ENCODE results near the gene CYB5RL. TPM values are rescaled to one million over a fixed set of nuclear protein-coding genes. Genes with fewer than 3 reads are reported as not detected.

The CYB5RL gene
- total RNA-seq, 4 donors from 2014 or later: 2.2 to 4.7 (median 3.0) TPM

DNA sequence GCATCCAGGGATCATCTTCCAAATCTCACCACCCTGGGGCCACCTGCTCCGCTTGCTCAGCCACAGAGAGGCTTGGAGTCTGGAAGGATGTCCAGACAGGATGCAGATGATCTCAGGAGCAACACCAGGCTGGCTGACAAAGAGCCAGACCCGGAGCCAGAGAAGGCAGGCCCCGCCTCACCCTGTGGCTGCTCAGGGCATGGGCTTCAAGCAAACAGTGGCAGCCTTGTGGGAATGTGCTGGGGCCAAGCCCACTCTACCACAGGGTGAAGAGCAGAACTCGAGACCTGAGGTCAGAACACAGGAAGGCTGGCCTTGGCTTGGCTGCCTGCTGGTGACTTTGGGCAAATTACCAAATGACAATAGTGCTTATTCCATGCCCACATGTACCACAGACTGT lies 45.7 kb upstream of the CYB5RL start:
- H3K27me3 ChIP-seq: no peaks in the 10 kb centered on the region
- peaks cover 0 to 3% (median 0%) of the 10 kb centered on the region in 3 donors for H3K4me1 ChIP-seq
- no peak for DNase-seq
- intact Hi-C loops (cut with DNase I): no loop called here
- no peak overlapping the region for H3K4me3 ChIP-seq
- whole genome bisulfite sequencing, 2 donors: 100% methylated on average over 1 of the region's 4 CpGs; no CpG with 5 or more reads in 1 of the 2 donors
- no peaks in the 10 kb centered on the region for H3K9me3 ChIP-seq
- peaks cover 9 to 98% (median 18%) of the 10 kb centered on the region in 3 donors for H3K36me3 ChIP-seq
- no peak for TF ChIP-seq POLR2A (IDR thresholded peaks at IDR 0.05)
- TF ChIP-seq, protein P1, sequence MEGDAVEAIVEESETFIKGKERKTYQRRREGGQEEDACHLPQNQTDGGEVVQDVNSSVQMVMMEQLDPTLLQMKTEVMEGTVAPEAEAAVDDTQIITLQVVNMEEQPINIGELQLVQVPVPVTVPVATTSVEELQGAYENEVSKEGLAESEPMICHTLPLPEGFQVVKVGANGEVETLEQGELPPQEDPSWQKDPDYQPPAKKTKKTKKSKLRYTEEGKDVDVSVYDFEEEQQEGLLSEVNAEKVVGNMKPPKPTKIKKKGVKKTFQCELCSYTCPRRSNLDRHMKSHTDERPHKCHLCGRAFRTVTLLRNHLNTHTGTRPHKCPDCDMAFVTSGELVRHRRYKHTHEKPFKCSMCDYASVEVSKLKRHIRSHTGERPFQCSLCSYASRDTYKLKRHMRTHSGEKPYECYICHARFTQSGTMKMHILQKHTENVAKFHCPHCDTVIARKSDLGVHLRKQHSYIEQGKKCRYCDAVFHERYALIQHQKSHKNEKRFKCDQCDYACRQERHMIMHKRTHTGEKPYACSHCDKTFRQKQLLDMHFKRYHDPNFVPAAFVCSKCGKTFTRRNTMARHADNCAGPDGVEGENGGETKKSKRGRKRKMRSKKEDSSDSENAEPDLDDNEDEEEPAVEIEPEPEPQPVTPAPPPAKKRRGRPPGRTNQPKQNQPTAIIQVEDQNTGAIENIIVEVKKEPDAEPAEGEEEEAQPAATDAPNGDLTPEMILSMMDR (IDR thresholded peaks at IDR 0.05): no peak
- no peak overlapping the region for H3K27ac ChIP-seq

DNA sequence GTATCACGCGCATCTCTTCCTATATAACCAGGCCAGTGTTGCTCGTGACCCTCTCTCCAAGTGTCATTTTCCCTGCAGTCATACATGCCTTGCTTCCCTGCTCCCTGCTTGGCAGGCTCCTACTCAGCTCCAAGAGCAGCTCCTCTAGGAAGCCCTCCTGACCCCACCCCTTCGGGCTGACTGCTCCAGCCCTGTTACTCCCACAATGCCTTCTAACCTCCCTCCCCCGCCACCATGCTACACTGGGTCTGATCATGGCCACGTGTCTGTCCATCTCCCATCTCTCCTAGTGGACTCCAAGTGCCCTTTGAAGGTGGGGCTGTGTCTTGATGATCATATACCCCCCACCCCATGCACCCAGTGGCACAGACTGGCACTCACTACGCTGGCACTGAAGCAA lies 44.8 kb upstream of the CYB5RL start:
- DNase-seq: no peak
- H3K27ac ChIP-seq: no peak overlapping the region
- H3K4me1 ChIP-seq: no peaks in the 10 kb centered on the region
- WGBS, 2 donors: 91 to 92% methylated on average over 4 to 5 of the region's 7 CpGs
- H3K9me3 ChIP-seq: no peaks in the 10 kb centered on the region
- H3K4me3 ChIP-seq: no peak overlapping the region
- peaks cover 9 to 96% (median 18%) of the 10 kb centered on the region in 3 donors for H3K36me3 ChIP-seq
- no peak for TF ChIP-seq POLR2A (IDR thresholded peaks at IDR 0.05)
- TF ChIP-seq, protein P1 (IDR thresholded peaks at IDR 0.05): no peak
- no peaks in the 10 kb centered on the region for H3K27me3 ChIP-seq
- intact Hi-C loops (cut with DNase I): no loop called here

DNA sequence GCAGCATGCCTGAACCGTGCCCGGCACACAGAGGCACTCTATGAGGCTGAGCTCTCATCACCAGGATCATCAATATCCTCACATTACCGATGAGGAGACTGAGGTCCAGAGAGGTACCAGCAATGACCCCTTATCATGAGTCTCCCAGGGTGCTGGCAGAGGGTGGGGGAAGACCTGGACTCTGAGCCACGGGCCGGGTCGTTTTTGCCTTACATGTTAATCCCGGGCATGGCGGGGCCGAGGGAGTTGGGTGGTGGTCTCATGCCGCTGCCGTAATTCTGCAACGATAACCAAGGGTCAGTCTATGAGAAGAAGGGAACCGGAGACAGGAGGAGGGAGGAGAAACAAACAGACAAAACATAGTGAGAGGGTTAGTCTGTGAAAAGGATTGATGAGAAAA lies 43.2 kb upstream of the CYB5RL start:
- Histone ChIP-seq H3K4me3 (no peak overlapping the region), H3K27ac (no peak overlapping the region), H3K4me1 (no peaks in the 10 kb centered on the region), H3K36me3 (peaks cover 3 to 97% (median 15%) of the 10 kb centered on the region in 3 donors), H3K27me3 (no peaks in the 10 kb centered on the region), H3K9me3 (no peaks in the 10 kb centered on the region)
- TF ChIP-seq POLR2A (IDR thresholded peaks at IDR 0.05): no peak
- TF ChIP-seq, protein P1 (IDR thresholded peaks at IDR 0.05): no peak
- 86 to 92% methylated on average over 7 to 13 of the region's 13 CpGs for WGBS, 2 donors
- intact Hi-C loops (cut with DNase I): no loop called here
- no peak for DNase-seq

DNA sequence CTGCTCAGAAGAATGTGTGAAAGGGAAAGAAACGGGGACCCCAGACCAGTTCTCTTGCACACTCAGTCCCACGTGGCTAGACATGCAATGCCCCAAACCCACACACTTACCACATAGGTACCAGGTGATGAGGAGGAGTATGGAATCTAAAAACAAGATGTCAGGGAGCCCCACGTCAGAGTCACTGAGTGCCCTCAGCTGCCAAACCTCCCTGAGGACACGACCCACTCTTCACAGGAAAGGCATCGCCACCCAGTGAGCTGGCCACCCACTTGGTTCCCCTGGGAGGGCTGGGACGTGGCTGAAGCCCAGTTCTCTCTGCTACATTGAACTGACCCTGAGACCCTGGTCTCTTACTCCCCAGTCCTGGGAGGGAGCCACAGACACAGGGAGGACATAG lies 41.5 kb upstream of the CYB5RL start:
- DNase-seq: no peak
- Histone ChIP-seq H3K4me3 (no peak overlapping the region), H3K9me3 (no peaks in the 10 kb centered on the region), H3K4me1 (no peaks in the 10 kb centered on the region), H3K27me3 (no peaks in the 10 kb centered on the region), H3K27ac (no peak overlapping the region), H3K36me3 (peaks cover 7 to 97% (median 15%) of the 10 kb centered on the region in 3 donors)
- intact Hi-C loops (cut with DNase I): no loop called here
- 82 to 84% methylated on average over 3 to 6 of the region's 6 CpGs for WGBS, 2 donors
- TF ChIP-seq POLR2A (IDR thresholded peaks at IDR 0.05): no peak
- TF ChIP-seq, protein P1 (IDR thresholded peaks at IDR 0.05): no peak

DNA sequence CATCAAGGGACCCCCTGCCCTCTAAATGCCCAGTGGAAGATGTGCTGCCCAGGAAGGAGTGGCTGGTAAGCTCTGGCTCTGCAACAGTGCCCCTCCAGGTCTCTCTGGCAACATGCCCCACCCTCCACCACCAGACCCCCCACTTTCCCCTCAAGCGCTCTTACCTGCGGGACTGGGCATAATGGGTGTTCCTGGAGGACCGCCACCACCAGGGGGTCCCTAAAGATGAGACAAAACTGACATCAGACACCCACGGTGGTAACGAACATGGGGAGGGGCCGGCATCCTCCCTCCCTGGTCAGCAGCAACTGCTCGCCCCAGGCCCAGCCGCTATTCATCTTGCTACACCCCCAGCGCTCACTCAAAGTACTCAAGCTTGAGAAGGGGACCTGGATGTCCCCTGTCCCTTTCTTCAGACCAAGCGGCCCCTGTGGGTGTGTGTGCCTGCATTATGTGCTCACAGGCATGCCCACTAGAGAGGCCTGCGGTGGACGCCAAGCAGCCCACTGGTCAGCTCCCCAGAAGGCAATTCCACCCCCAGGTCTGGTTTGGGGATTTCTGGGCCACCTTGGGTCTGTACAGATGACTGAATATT lies 41.0 kb upstream of the CYB5RL start:
- Histone ChIP-seq H3K27ac (no peak overlapping the region), H3K4me3 (no peak overlapping the region), H3K4me1 (no peaks in the 10 kb centered on the region), H3K27me3 (no peaks in the 10 kb centered on the region), H3K36me3 (peaks cover 7 to 97% (median 13%) of the 10 kb centered on the region in 3 donors), H3K9me3 (no peaks in the 10 kb centered on the region)
- TF ChIP-seq, protein P1 (IDR thresholded peaks at IDR 0.05): no peak
- TF ChIP-seq POLR2A (IDR thresholded peaks at IDR 0.05): no peak
- DNase-seq: no peak
- 100% methylated on average over 1 of the region's 12 CpGs; no CpG with 5 or more reads in 1 of the 2 donors for WGBS, 2 donors
- intact Hi-C loops (cut with DNase I): no loop called here

All from esophagus squamous epithelium (tissue), 5 donors.